GM12892 (cell line): ENCODE measurements around the gene EPS15.

Experiments
- POLR2A ChIP-seq: IDR thresholded peaks from 2 replicates; pipeline ENCODE4 v1.6.1; 2011; ENCODE audit warnings: low read depth, low read length, control low read depth
- TAF1 ChIP-seq: IDR thresholded peaks from 2 replicates; pipeline ENCODE4 v1.6.1; 2011; ENCODE audit warnings: low read depth, mild to moderate bottlenecking, control low read depth, low read length, borderline replicate concordance

DNA sequence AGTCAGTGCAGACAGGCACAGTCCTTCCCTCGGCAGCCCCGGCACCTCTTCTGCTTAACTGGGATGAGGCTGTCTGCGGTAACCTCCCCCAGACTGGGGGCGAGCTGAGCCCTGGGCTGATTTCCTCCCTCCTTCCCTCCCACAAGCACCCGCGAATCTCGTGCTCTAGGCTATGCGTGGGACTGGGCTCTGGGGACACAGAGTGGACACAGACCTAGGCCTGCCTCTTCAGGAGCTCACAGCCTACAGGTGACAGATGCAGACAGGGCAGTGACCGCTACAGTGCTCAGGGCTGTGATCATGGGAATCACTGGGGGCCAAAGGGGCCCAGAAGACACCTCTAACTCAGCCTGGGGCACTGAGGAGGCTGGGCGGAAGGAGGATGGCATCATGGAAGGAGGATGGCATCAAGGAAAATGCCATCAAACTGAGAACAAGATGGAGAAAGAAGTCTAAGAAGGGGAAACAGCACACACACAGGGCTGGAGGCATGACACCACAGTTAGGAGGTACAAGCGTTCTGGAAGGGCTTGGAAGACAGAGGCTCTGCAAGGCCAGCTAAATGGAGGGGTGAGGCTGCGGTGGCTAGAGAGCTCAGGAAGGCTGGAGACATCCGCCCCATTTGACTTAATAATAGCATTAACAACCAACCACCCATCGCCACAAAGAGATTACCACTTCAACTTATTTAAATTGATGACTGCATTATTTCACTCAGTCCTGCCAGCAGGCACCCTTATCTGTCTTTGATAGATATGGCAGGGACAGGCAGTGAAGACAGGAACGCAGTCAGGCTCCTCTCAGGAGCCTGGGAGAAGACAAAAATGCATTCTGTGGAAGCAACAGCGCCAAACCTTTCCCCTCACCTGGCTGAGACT lies 192.9 kb downstream of the EPS15 start:
- TF ChIP-seq POLR2A (no peak), TAF1 (no peak)
